ENCODE results near the gene NFXL1. TPM values are rescaled to one million over a fixed set of nuclear protein-coding genes. Genes with fewer than 3 reads are reported as not detected.

The NFXL1 gene
- total and polyA plus RNA-seq, 2 of the 4 experiments (the other 2 are of a cell fraction): 13.9 to 23.1 TPM

DNA sequence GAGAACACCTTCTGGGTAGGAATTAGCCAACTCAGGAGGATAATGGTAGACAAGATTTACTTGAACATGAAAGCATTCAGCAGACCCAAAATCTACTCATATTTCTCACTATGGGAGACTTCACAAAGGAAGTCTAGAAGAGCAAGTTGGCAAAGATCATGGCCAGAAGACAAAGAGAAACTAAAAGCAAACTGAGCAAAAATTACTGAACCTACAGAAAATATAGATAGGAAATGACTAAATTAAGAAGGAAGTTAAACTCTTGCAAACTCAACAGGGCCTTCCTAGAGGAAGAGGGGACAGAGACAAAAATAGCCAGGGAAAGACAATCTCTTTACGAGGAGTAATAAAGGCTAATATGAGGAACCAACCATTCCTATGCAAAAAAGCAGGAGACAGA is 95.2 kb downstream of the NFXL1 start:
- Histone ChIP-seq H4K20me1 (ENCODE audit: insufficient read depth, low read length) (no peaks in the 10 kb centered on the region), H3K79me1 (ENCODE audit: low read depth in 1 of 2, low read length in 2 of 2) (no peaks in the 10 kb centered on the region), H3K4me3 (ENCODE audit: insufficient read depth, low read depth, low read length) (no peak overlapping the region), H3K4me2 (ENCODE audit: low read depth, low read length) (no peak overlapping the region), H3K56ac (ENCODE audit: extremely low read depth, insufficient read depth, low read length) (no peak overlapping the region), H3K9me1 (ENCODE audit: insufficient read depth, low read length) (no peaks in the 10 kb centered on the region), H4K8ac (ENCODE audit: low read depth in 2 of 2, low read length in 2 of 2) (no peak overlapping the region), H2AK9ac (replicated peaks; ENCODE audit: low read depth, low read length, poor library complexity) (no peak overlapping the region), H2AFZ (replicated peaks; ENCODE audit: low read length, poor library complexity) (no peak overlapping the region), H2BK20ac (ENCODE audit: low read depth, low read length) (no peak overlapping the region), H3K27me3 (ENCODE audit: control insufficient read depth, insufficient read depth, low read length) (no peaks in the 10 kb centered on the region; the same call in 1 of the 2 replicates), H3K18ac (ENCODE audit: low read depth, low read length) (no peak overlapping the region), H3K23ac (ENCODE audit: low read depth, low read length) (no peak overlapping the region), H3K9ac (ENCODE audit: low read depth, low read length) (no peak overlapping the region), H3K4me1 (ENCODE audit: control insufficient read depth, insufficient read depth, low read length) (no peaks in the 10 kb centered on the region; the same call in 1 of the 2 replicates), H2BK15ac (ENCODE audit: low read depth, low read length) (no peak overlapping the region), H3K14ac (replicated peaks; ENCODE audit: low read depth, low read length) (no peak overlapping the region), H3K9me3 (ENCODE audit: control insufficient read depth, insufficient read depth, low read length) (no peaks in the 10 kb centered on the region), H4K5ac (ENCODE audit: low read depth, low read length) (no peak overlapping the region), H4K91ac (ENCODE audit: insufficient read depth, low read depth, low read length) (no peak overlapping the region), H3K36me3 (ENCODE audit: control insufficient read depth, insufficient read depth, low read length) (no peaks in the 10 kb centered on the region), H2AK5ac (ENCODE audit: low read depth, low read length) (no peak overlapping the region), H3K27ac (ENCODE audit: insufficient read depth, low read length) (no peak overlapping the region), H3K4ac (ENCODE audit: low read depth, low read length) (no peak overlapping the region), H2BK120ac (ENCODE audit: low read depth, low read length) (no peak overlapping the region), H2BK5ac (ENCODE audit: low read depth, low read length, poor library complexity, severe bottlenecking) (no peak overlapping the region)
- no peak for ATAC-seq (ENCODE audit: low read depth)
- no CpG with 5 or more reads among the region's 1 CpG for WGBS, 2 experiments (ENCODE audit: extremely low coverage in 2 of 2, insufficient read length in 1 of 2)
- DNase-seq: no peak
- dilution Hi-C loops (cut with HindIII; ENCODE audit: low sequenced_read_pairs, unreplicated experiment) (no loop called here), in situ Hi-C loops (cut with MboI; ENCODE audit: low sequenced_read_pairs) (no loop called here), intact Hi-C loops (cut with micrococcal nuclease) (no loop called here)
- ChIA-PET CTCF (interaction anchor here (0.6 kb wide), 1 partner anchor 95 kb away, joined by 3 read pairs; no protein-coding TSS in a partner anchor), POLR2A (ENCODE audit: unreplicated experiment) (no interaction called here)
- no TSS peak for BruUV-seq (replicated peaks)
- no peak for TF ChIP-seq RCOR1 (IDR thresholded peaks at IDR 0.05; ENCODE audit: insufficient replicate concordance, low read length)
- no peak for TF ChIP-seq CHD1 (IDR thresholded peaks at IDR 0.05; ENCODE audit: low read depth, low read length)
- TF ChIP-seq CEBPB (IDR thresholded peaks at IDR 0.05; ENCODE audit: low read depth, low read length): no peak
- TF ChIP-seq RFX5 (IDR thresholded peaks at IDR 0.05; ENCODE audit: low read depth, low read length): no peak
- TF ChIP-seq, protein P1, sequence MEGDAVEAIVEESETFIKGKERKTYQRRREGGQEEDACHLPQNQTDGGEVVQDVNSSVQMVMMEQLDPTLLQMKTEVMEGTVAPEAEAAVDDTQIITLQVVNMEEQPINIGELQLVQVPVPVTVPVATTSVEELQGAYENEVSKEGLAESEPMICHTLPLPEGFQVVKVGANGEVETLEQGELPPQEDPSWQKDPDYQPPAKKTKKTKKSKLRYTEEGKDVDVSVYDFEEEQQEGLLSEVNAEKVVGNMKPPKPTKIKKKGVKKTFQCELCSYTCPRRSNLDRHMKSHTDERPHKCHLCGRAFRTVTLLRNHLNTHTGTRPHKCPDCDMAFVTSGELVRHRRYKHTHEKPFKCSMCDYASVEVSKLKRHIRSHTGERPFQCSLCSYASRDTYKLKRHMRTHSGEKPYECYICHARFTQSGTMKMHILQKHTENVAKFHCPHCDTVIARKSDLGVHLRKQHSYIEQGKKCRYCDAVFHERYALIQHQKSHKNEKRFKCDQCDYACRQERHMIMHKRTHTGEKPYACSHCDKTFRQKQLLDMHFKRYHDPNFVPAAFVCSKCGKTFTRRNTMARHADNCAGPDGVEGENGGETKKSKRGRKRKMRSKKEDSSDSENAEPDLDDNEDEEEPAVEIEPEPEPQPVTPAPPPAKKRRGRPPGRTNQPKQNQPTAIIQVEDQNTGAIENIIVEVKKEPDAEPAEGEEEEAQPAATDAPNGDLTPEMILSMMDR (conservative IDR thresholded peaks at IDR 0.05; ENCODE audit: low read depth, low read length): no peak
- TF ChIP-seq, protein P2, sequence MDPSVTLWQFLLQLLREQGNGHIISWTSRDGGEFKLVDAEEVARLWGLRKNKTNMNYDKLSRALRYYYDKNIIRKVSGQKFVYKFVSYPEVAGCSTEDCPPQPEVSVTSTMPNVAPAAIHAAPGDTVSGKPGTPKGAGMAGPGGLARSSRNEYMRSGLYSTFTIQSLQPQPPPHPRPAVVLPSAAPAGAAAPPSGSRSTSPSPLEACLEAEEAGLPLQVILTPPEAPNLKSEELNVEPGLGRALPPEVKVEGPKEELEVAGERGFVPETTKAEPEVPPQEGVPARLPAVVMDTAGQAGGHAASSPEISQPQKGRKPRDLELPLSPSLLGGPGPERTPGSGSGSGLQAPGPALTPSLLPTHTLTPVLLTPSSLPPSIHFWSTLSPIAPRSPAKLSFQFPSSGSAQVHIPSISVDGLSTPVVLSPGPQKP (IDR thresholded peaks at IDR 0.05; ENCODE audit: borderline replicate concordance, low read depth, low read length): no peak
- no peak for TF ChIP-seq MAFK (IDR thresholded peaks at IDR 0.05; ENCODE audit: low read depth, low read length)
- TF ChIP-seq RAD21 (IDR thresholded peaks at IDR 0.05; ENCODE audit: low read length): no peak
- TF ChIP-seq FOS (IDR thresholded peaks at IDR 0.05; ENCODE audit: low read depth, low read length): no peak
- no peak for TF ChIP-seq POLR2A (IDR thresholded peaks at IDR 0.05; ENCODE audit: low read depth, low read length)
- TF ChIP-seq MAZ (IDR thresholded peaks at IDR 0.05; ENCODE audit: borderline replicate concordance, low read depth, low read length): no peak
- no peak for TF ChIP-seq MXI1 (IDR thresholded peaks at IDR 0.05; ENCODE audit: borderline replicate concordance, low read depth, low read length)
- TF ChIP-seq NFE2L2 (IDR thresholded peaks at IDR 0.05; ENCODE audit: low read depth, low read length): no peak
- TF ChIP-seq SMC3 (IDR thresholded peaks at IDR 0.05; ENCODE audit: low read depth, low read length): no peak
- TF ChIP-seq BHLHE40 (IDR thresholded peaks at IDR 0.05; ENCODE audit: low read depth, low read length): no peak
- TF ChIP-seq, protein P3, sequence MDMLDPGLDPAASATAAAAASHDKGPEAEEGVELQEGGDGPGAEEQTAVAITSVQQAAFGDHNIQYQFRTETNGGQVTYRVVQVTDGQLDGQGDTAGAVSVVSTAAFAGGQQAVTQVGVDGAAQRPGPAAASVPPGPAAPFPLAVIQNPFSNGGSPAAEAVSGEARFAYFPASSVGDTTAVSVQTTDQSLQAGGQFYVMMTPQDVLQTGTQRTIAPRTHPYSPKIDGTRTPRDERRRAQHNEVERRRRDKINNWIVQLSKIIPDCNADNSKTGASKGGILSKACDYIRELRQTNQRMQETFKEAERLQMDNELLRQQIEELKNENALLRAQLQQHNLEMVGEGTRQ (IDR thresholded peaks at IDR 0.05; ENCODE audit: low read depth, low read length): no peak
